BLaER1 (cell line): ENCODE measurements around the gene ANKRD55.
"Not testable (repeated sequence)": the region's sequence is repeated elsewhere in the genome, so short reads cannot be mapped to it uniquely, and the experiment has no call there.

Experiments
- H3K27ac ChIP-seq: shearing (Covaris generic); formaldehyde crosslinking; 2 replicates; pipeline ENCODE4 v1.8.1; 2022
- H3K27me3 ChIP-seq: shearing (Covaris generic); formaldehyde crosslinking; 2 replicates; pipeline ENCODE4 v1.8.1; 2022
- H3K36me3 ChIP-seq: shearing (Covaris generic); formaldehyde crosslinking; 2 replicates; pipeline ENCODE4 v1.8.1; 2022
- H3K4me1 ChIP-seq: shearing (Covaris generic); formaldehyde crosslinking; 2 replicates; pipeline ENCODE4 v1.8.1; 2022
- H3K4me2 ChIP-seq: shearing (Covaris generic); formaldehyde crosslinking; 2 replicates; pipeline ENCODE4 v1.8.1; 2022
- H3K4me3 ChIP-seq: shearing (Covaris generic); formaldehyde crosslinking; 2 replicates; pipeline ENCODE4 v1.8.1; 2022
- H3K9ac ChIP-seq: shearing (Covaris generic); formaldehyde crosslinking; 2 replicates; pipeline ENCODE4 v1.8.1; 2022
- H3K9me3 ChIP-seq: shearing (Covaris generic); formaldehyde crosslinking; 2 replicates; pipeline ENCODE4 v1.8.1; 2022
- H4K20me1 ChIP-seq: shearing (Covaris generic); formaldehyde crosslinking; 2 replicates; pipeline ENCODE4 v1.8.1; 2022
- Cebpa-rat ChIP-seq: shearing (Covaris generic); IDR thresholded peaks from 2 replicates; pipeline ENCODE4 v1.8.1; 2022

The ANKRD55 gene

GRCh38 chr5:56270568-56271392 is 37.6 kb upstream of the ANKRD55 start:
- Histone ChIP-seq H3K36me3 (no peaks in the 10 kb centered on the region; the same call in 1 of the 2 replicates), H3K27ac (peak overlapping the region; percentile 57), H4K20me1 (no peaks in the 10 kb centered on the region), H3K9me3 (peaks cover 9% of the 10 kb centered on the region), H3K4me3 (no peak overlapping the region), H3K27me3 (no peaks in the 10 kb centered on the region), H3K9ac (no peak overlapping the region), H3K4me2 (peak overlapping the region; percentile 66), H3K4me1 (peaks cover 56% of the 10 kb centered on the region)
- TF ChIP-seq Cebpa-rat, result peak; percentile 53; the same call in 1 of the 2 replicates

DNA sequence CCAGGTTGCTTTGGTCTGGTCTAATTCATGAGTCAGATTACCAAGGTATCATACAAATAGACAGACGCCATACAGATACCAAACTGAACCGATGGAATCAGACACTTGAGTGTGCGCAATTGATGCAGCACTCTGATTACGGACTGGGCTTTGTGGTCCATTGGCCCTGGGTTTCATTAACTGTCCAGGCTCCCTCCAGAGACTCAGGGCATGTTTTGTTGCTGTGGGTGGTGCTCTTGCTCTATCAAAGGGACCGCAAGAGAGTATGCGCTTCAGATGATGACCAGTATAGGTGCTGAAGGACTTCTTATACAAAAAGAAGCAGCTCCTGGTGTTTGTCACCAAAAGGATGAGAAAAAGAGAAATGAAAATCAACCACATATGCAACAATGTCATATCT is 36.9 kb upstream of the ANKRD55 start:
- Histone ChIP-seq H3K4me2 (peak overlapping the region; percentile 66), H3K9me3 (peaks cover 2% of the 10 kb centered on the region; the same call in 1 of the 2 replicates), H3K9ac (no peak overlapping the region), H4K20me1 (no peaks in the 10 kb centered on the region), H3K27ac (no peak overlapping the region), H3K4me1 (peaks cover 56% of the 10 kb centered on the region), H3K27me3 (no peaks in the 10 kb centered on the region), H3K36me3 (no peaks in the 10 kb centered on the region), H3K4me3 (no peak overlapping the region)
- TF ChIP-seq Cebpa-rat, result no peak

DNA sequence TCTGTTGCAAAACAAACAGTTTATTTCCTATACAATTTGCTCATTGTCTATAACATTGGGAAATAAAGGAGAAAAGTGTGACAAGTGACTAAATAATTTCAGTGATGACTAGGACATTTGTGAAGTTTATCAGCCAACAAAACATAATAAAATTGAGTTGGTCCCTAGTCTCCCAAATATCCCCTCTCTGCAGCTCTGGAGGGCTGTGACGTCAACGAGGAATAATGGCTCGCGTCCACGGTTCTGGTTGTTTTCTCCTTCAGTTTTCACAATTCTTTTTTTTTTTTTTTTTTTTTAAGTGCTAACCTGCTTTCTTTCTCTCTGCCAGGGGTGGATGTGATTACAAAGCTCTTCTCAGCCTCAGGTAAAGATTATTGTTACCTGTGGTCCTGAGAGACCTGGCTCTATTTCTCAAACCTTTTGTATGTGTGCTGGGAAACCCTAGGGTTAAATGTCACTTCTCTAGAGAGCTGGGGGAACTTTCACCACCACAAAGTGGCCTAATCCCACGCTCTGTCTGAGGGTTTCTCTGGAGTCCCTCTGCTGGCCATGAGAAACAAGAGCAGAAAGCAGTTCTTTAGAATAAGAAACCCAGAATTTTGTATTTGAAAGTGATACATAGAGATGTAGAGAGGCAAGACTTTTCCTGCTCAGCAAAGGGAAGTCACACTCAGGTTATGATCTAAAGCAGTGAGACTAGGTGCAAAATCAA is 36.2 kb upstream of the ANKRD55 start:
- H3K27me3 ChIP-seq, result no peaks in the 10 kb centered on the region
- H3K4me2 ChIP-seq, result peak overlapping the region; percentile 66; the same call in 1 of the 2 replicates
- H3K9ac ChIP-seq, result no peak overlapping the region
- no peaks in the 10 kb centered on the region for H4K20me1 ChIP-seq
- H3K4me1 ChIP-seq, result peaks cover 52% of the 10 kb centered on the region
- no peak for TF ChIP-seq Cebpa-rat
- no peak overlapping the region for H3K4me3 ChIP-seq
- no peaks in the 10 kb centered on the region for H3K9me3 ChIP-seq
- H3K36me3 ChIP-seq, result no peaks in the 10 kb centered on the region
- no peak overlapping the region for H3K27ac ChIP-seq

DNA sequence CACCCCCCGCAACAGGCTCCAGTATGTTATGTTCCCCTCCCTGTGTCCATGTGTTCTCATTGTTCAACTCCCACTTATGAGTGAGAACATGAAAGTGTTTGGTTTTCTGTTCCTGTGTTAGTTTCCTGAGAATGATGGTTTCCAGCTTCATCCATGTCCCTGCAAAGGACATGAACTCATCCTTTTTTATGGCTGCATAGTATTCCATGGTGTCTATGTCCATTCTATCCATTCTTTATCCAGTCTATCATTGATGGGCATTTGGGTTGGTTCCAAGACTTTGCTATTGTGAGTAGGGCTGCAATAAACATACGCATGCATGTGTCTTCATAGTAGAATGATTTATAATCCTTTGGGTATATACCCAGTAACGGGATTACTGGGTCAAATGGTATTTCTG is 35.6 kb upstream of the ANKRD55 start:
- not testable (repeated sequence) for H3K9me3 ChIP-seq, H3K4me3 ChIP-seq, H4K20me1 ChIP-seq, H3K9ac ChIP-seq, H3K27ac ChIP-seq, H3K27me3 ChIP-seq, H3K36me3 ChIP-seq, H3K4me2 ChIP-seq
- peaks cover 45% of the 10 kb centered on the region for H3K4me1 ChIP-seq

DNA sequence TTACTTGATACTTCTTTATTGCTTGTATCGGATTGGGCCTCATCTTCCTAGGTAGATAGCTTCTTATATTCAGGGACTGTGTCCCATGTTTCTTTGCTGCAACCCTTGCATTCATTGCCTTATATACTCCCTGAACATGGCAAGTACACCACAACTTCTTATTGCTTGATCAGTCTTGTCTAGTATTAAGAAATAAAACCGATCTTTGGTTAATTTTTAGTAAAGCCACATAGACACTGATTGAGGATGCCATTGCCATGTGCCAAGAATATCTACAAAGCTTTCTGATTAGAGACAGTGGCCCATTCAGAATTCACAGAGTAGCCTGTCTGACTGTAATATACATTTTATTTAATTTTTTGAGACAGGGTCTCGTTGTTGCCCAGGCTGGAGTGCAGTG is 34.7 kb upstream of the ANKRD55 start:
- Histone ChIP-seq H3K4me2 (no peak overlapping the region), H3K9me3 (no peaks in the 10 kb centered on the region), H3K4me3 (no peak overlapping the region), H3K27ac (no peak overlapping the region), H3K36me3 (no peaks in the 10 kb centered on the region), H3K27me3 (no peaks in the 10 kb centered on the region), H4K20me1 (no peaks in the 10 kb centered on the region), H3K4me1 (peaks cover 37% of the 10 kb centered on the region), H3K9ac (no peak overlapping the region)
- TF ChIP-seq Cebpa-rat, result no peak

DNA sequence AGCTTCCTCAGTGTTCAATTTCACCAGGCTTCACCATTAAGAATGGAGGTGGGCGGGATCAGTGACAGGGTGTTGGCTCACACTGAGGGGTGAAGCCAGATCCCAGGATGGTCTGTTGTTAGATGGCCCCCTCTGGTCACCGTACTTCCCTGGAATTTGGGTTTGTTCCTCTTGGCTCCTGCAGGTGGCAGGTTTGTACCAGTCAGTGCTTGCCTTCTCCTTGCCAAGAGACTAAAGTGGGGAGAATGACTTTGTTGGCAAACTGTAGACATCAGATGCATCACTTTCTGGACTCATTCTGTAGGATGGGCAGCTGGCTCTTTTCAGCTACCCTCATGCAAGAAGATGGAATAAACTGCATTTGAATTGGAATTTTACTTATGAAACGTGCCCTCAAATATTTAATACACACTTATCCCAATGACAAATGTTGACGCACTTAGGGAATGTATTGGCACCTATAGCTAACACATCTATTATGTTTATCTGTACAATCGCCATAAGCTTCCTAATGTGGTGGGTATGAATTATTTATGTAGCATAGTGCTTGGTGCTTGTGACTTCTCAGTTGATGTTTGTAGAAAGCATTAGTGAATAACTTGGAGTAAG is 31.4 kb upstream of the ANKRD55 start:
- Histone ChIP-seq H3K4me3 (no peak overlapping the region), H3K4me1 (peaks cover 19% of the 10 kb centered on the region), H3K27ac (no peak overlapping the region), H4K20me1 (no peaks in the 10 kb centered on the region), H3K36me3 (no peaks in the 10 kb centered on the region), H3K4me2 (no peak overlapping the region), H3K27me3 (no peaks in the 10 kb centered on the region), H3K9ac (no peak overlapping the region), H3K9me3 (peaks cover 8% of the 10 kb centered on the region; the same call in 1 of the 2 replicates)
- no peak for TF ChIP-seq Cebpa-rat

DNA sequence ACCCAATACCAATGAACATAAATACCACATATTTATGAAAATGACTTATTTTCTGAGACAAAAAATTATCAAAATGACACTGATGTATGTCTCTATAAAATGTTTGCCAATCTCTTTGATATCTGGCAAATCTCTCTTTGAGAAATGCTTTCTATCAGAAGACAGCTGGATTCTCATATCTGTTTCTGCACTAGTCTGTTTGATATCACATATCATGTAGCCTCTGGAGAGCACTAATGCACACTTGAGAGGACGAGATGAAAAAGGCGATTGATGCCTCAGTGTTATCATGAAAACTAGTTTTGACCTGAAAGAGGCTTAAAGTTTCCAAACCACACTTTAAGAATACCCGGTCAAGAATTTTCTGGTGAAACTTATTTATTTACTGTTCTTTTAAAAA is 29.1 kb upstream of the ANKRD55 start:
- Histone ChIP-seq H3K4me1 (peaks cover 14% of the 10 kb centered on the region), H4K20me1 (no peaks in the 10 kb centered on the region), H3K27me3 (no peaks in the 10 kb centered on the region), H3K4me2 (no peak overlapping the region), H3K4me3 (no peak overlapping the region), H3K9ac (no peak overlapping the region), H3K36me3 (no peaks in the 10 kb centered on the region), H3K9me3 (peaks cover 24% of the 10 kb centered on the region), H3K27ac (no peak overlapping the region)
- no peak for TF ChIP-seq Cebpa-rat

GRCh38 chr5:56259002-56259511 is 25.9 kb upstream of the ANKRD55 start:
- Histone ChIP-seq H3K4me1 (peaks cover 14% of the 10 kb centered on the region), H3K4me2 (no peak overlapping the region), H3K36me3 (no peaks in the 10 kb centered on the region), H4K20me1 (no peaks in the 10 kb centered on the region), H3K9me3 (peaks cover 24% of the 10 kb centered on the region), H3K9ac (no peak overlapping the region), H3K4me3 (no peak overlapping the region), H3K27me3 (no peaks in the 10 kb centered on the region), H3K27ac (no peak overlapping the region)
- no peak for TF ChIP-seq Cebpa-rat

DNA sequence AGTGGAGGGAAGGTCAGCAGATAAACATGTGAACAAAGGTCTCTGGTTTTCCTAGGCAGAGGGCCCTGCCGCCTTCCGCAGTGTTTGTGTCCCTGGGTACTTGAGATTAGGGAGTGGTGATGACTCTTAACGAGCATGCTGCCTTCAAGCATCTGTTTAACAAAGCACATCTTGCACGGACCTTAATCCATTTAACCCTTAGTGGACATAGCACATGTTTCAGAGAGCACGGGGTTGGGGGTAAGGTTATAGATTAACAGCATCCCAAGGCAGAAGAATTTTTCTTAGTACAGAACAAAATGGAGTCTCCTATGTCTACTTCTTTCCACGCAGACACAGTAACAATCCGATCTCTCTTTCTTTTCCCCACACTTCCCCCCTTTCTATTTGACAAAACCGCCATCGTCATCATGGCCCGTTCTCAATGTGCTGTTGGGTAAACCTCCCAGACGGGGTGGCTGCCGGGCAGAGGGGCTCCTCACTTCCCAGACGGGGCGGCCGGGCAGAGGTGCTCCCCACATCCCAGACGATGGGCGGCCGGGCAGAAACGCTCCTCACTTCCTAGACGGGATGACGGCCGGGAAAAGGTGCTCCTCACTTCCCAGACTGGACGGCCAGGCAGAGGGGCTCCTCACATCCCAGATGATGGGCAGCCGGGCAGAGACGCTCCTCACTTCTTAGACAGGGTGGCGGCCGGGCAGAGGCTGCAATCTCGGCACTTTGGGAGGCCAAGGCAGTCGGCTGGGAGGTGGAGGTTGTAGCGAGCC is 24.8 kb upstream of the ANKRD55 start:
- not testable (repeated sequence) for H3K9ac ChIP-seq, H4K20me1 ChIP-seq, H3K27me3 ChIP-seq, H3K4me2 ChIP-seq, H3K4me3 ChIP-seq, H3K27ac ChIP-seq, H3K36me3 ChIP-seq
- Histone ChIP-seq H3K4me1 (peaks cover 14% of the 10 kb centered on the region), H3K9me3 (peaks cover 24% of the 10 kb centered on the region)
